Ovary (tissue), 9 donors: Measurements from ENCODE around the gene USP11. TPM values are rescaled to one million over a fixed set of nuclear protein-coding genes. Genes with fewer than 3 reads are reported as not detected.

Source experiments
- DNase-seq, 5 donors: peaks; one replicate each; pipeline ENCODE4 v3.0.0-alpha.2; 2019 to 2020
- H3K27ac ChIP-seq, 2 donors: fragments of 200-600 bp; one replicate each; pipeline versions ENCODE4 v1.5.1 to v1.8.0; 2019 to 2022
- H3K27me3 ChIP-seq: fragments of 200-600 bp; one replicate; pipeline ENCODE4 v1.8.0; 2022
- H3K36me3 ChIP-seq: fragments of 200-600 bp; sonication (generic); one replicate; pipeline ENCODE4 v1.5.1; 2019
- H3K4me1 ChIP-seq: one replicate; pipeline ENCODE4 v1.8.1; 2013; ENCODE audit warnings: mild to moderate bottlenecking, moderate library complexity; ENCODE audit not compliant: insufficient read depth
- H3K4me3 ChIP-seq: fragments of 200-600 bp; sonication (generic); one replicate; pipeline ENCODE4 v1.5.1; 2017
- H3K9me3 ChIP-seq, 2 donors: fragments of 200-600 bp in 1 of 2; sonication (generic) in 1 of 2; one replicate each; pipeline versions ENCODE4 v1.5.1 to v1.8.1; 2013 to 2019; ENCODE audit warnings: mild to moderate bottlenecking in 1 of 2, moderate library complexity in 1 of 2
- EP300 ChIP-seq: sonication (generic); formaldehyde crosslinking; IDR thresholded peaks from one replicate; pipeline ENCODE4 v1.6.1; 2017; ENCODE audit warnings: antibody characterized with exemption
- POLR2A ChIP-seq: fragments of 450-650 bp; IDR thresholded peaks from one replicate; pipeline ENCODE4 v1.6.1; 2017; ENCODE audit warnings: antibody characterized with exemption, mild to moderate bottlenecking, moderate library complexity
- WGBS, 3 donors: extraction: QIAGEN DNeasy Blood & Tissue Kit in 1 of 3; methylation state at CpG; one replicate each; pipeline versions ENCODE4 v1.1.5 to v1.1.7; 2013 to 2017; 5-methylcytosine and 5-hydroxymethylcytosine counted together
- intact Hi-C, 4 donors: fragments of 100-400 bp; cut with DNase I; formaldehyde crosslinking; loops; one replicate each; pipeline versions ENCODE4 v1.11.0 to v1.15.1; 2022 to 2023
- polyA plus RNA-seq, 2 donors: library from polyadenylated mRNA; stranded (reverse); fragments of 200-250 nt in 1 of 2; fragments of 350-450 nt in 1 of 2; fragmentation: Illumina TruSeq in 1 of 2; extraction: RNeasy Lipid Tissue Mini Kit (QIAGEN cat#74804) in 1 of 2; gene quantifications; one replicate each; pipeline ENCODE4 v1.2.3, GENCODE V29; 2013 to 2014
- total RNA-seq, 7 donors: library from RNA; depleted of rRNA in 2 of 7; stranded (reverse); fragments of >200 nt in 2 of 7; fragmentation: NEBNext Ultra II Directional in 3 of 7; extraction: Animal tissue kit (Norgen Biotek cat#: 25700) in 3 of 7; gene quantifications; one replicate each; pipeline versions ENCODE4 v1.1.0 to v1.2.4, GENCODE V29; 2016 to 2023
- TF ChIP-seq, protein P1 (sequence below), 3 donors: fragments of 450-650 bp in 2 of 3; fragments of 200-600 bp in 1 of 3; IDR thresholded peaks; one replicate each; pipeline versions ENCODE4 v1.5.1 to v1.8.0; 2016 to 2022; ENCODE audit warnings: antibody characterized with exemption in 3 of 3, mild to moderate bottlenecking in 1 of 3
- donor health status: DM: no; HTN: no; CAD: no; lungs with moderate emphysema.
- donor health status: DM: no; HTN: no; CAD: no.
- donor health status: Bipolar disorder and iron deficiency.
- donor health status: DM: yes; HTN: yes; CAD: no.
- donor health status: DM: no; HTN: no; CAD: no.
- donor health status: DM: yes; HTN: yes; CAD: no.

The USP11 gene
- total and polyA plus RNA-seq, 9 donors, result 55.6 to 166 (median 109) TPM

DNA sequence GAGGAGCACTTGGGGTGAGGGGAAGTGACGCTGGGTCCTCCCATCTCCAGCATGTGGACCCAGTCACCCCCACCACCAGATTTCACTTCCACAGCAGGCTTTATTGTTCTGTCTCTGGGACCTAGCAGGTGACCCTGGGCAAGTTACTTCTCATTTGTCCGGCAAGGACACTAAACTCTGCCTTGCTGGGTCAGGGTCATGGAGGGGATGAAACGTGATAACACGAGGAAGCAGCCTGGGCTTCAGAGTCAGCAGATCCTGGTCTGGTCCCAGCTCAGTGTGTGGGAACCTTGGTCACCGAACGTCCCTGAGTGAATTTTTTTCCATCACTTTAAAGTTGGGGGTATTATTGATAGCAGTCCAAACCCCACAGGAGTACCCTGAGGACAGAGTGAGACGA lies 35.3 kb upstream of the USP11 start:
- Histone ChIP-seq H3K27ac (no peak overlapping the region), H3K4me1 (peaks cover 3% of the 10 kb centered on the region), H3K4me3 (no peak overlapping the region), H3K27me3 (no peaks in the 10 kb centered on the region), H3K36me3 (no peaks in the 10 kb centered on the region), H3K9me3 (no peaks in the 10 kb centered on the region)
- intact Hi-C loops, result loop anchor here in 3 of 4 donors (5.0 to 10.0 kb wide), 3 partner anchors 187 to 447 kb away; no protein-coding TSS in a partner anchor
- WGBS, 3 donors, result 54 to 64% (median 58%) methylated on average over 7 of the region's 7 CpGs
- TF ChIP-seq POLR2A, result no peak
- TF ChIP-seq, protein P1, sequence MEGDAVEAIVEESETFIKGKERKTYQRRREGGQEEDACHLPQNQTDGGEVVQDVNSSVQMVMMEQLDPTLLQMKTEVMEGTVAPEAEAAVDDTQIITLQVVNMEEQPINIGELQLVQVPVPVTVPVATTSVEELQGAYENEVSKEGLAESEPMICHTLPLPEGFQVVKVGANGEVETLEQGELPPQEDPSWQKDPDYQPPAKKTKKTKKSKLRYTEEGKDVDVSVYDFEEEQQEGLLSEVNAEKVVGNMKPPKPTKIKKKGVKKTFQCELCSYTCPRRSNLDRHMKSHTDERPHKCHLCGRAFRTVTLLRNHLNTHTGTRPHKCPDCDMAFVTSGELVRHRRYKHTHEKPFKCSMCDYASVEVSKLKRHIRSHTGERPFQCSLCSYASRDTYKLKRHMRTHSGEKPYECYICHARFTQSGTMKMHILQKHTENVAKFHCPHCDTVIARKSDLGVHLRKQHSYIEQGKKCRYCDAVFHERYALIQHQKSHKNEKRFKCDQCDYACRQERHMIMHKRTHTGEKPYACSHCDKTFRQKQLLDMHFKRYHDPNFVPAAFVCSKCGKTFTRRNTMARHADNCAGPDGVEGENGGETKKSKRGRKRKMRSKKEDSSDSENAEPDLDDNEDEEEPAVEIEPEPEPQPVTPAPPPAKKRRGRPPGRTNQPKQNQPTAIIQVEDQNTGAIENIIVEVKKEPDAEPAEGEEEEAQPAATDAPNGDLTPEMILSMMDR (IDR thresholded peaks at IDR 0.05), result no peak
- TF ChIP-seq EP300, result no peak
- DNase-seq, result no peak

DNA sequence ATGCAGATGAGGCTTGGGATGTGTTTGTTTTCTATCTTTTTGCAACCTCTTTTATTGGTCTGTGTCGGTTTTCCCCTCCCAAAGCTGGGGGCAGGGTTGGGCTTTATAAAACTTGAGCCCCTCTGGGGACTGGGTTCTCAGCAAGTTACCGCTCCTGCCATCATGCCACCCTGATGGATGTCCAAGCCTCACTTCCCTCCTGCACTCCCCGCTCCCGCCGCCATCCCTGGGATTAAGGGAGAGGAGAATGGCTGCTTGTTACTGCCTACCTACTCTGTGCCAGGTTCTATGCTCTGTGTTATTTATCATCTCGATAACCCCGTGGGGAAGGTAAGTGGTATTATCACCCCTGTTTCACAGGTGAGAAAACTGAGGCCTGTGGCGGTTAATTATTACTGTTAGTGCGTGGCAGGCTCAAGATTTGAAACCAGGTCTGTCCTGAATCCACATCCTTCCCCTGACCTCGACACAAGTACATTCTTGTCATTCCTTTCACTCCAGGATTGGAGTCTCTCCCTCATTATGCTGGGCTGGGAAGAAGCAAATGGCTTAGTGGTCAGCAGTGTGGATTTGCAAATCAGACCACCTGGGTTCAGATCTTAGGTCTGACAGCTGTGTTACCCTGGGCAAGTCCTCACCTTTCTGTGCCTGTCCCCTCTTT lies 34.7 kb upstream of the USP11 start:
- H3K4me1 ChIP-seq, result peaks cover 3% of the 10 kb centered on the region
- TF ChIP-seq POLR2A (no peak), EP300 (no peak)
- TF ChIP-seq, protein P1 (IDR thresholded peaks at IDR 0.05), result no peak
- H3K9me3 ChIP-seq, result no peaks in the 10 kb centered on the region
- H3K27me3 ChIP-seq, result no peaks in the 10 kb centered on the region
- H3K4me3 ChIP-seq, result no peak overlapping the region
- H3K36me3 ChIP-seq, result no peaks in the 10 kb centered on the region
- intact Hi-C loops, result loop anchor here in 3 of 4 donors (5.0 to 10.0 kb wide), 3 partner anchors 187 to 447 kb away; no protein-coding TSS in a partner anchor
- 69 to 77% (median 69%) methylated on average over 10 of the region's 10 CpGs for WGBS, 3 donors
- peak overlapping the region in 1 of 2 donors; percentile 38 for H3K27ac ChIP-seq
- no peak for DNase-seq

DNA sequence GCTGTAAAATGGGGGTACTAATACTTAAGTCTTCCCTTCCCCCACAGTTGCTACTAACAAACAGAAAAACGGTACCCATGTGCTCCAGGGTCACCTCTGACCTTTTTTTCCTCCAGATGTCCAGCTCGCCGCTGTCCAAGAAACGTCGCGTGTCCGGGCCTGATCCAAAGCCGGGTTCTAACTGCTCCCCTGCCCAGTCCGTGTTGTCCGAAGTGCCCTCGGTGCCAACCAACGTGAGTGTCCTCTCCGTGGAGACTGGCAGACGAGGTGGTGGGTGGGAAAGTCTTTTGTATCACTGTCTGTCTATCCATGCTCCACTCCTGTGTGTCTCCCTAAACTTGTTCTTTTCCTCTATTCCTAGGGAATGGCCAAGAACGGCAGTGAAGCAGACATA lies 34.1 kb upstream of the USP11 start:
- peaks cover 3% of the 10 kb centered on the region for H3K4me1 ChIP-seq
- no peak overlapping the region for H3K4me3 ChIP-seq
- no peak for DNase-seq
- H3K27ac ChIP-seq, result peak overlapping the region in 1 of 2 donors; percentile 38
- WGBS, 3 donors, result 56 to 76% (median 58%) methylated on average over 15 of the region's 15 CpGs
- H3K27me3 ChIP-seq, result no peaks in the 10 kb centered on the region
- intact Hi-C loops, result loop anchor here in 3 of 4 donors (5.0 to 10.0 kb wide), 3 partner anchors 186 to 446 kb away; no protein-coding TSS in a partner anchor
- no peaks in the 10 kb centered on the region for H3K36me3 ChIP-seq
- no peaks in the 10 kb centered on the region for H3K9me3 ChIP-seq
- TF ChIP-seq, protein P1 (IDR thresholded peaks at IDR 0.05), result no peak
- no peak for TF ChIP-seq EP300
- no peak for TF ChIP-seq POLR2A

DNA sequence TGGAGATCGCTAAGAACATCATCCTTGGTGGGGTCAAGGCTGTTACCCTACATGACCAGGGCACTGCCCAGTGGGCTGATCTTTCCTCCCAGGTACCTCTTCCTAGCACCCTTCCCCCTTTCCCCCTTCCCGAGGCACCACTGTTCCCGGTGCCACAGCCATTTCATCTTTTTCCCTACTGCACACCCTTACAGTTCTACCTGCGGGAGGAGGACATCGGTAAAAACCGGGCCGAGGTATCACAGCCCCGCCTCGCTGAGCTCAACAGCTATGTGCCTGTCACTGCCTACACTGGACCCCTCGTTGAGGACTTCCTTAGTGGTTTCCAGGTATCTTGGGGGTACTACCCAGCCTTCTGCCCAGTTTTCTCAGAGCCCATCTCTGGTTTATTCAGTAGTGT lies 33.5 kb upstream of the USP11 start:
- 90 to 92% (median 91%) methylated on average over 10 of the region's 10 CpGs for WGBS, 3 donors
- intact Hi-C loops, result loop anchor here in 3 of 4 donors (5.0 to 10.0 kb wide), 3 partner anchors 186 to 446 kb away; no protein-coding TSS in a partner anchor

More for the DNA sequence above, 33.5 kb upstream of the USP11 start:
- Histone ChIP-seq H3K27me3 (no peaks in the 10 kb centered on the region), H3K9me3 (no peaks in the 10 kb centered on the region), H3K36me3 (no peaks in the 10 kb centered on the region), H3K27ac (no peak overlapping the region), H3K4me3 (no peak overlapping the region), H3K4me1 (peaks cover 3% of the 10 kb centered on the region)
- DNase-seq, result no peak
- TF ChIP-seq EP300 (no peak), POLR2A (no peak)
- TF ChIP-seq, protein P1 (IDR thresholded peaks at IDR 0.05), result no peak
